Measurements from ENCODE around the gene KIRREL1.

- TF ChIP-seq, protein P1, sequence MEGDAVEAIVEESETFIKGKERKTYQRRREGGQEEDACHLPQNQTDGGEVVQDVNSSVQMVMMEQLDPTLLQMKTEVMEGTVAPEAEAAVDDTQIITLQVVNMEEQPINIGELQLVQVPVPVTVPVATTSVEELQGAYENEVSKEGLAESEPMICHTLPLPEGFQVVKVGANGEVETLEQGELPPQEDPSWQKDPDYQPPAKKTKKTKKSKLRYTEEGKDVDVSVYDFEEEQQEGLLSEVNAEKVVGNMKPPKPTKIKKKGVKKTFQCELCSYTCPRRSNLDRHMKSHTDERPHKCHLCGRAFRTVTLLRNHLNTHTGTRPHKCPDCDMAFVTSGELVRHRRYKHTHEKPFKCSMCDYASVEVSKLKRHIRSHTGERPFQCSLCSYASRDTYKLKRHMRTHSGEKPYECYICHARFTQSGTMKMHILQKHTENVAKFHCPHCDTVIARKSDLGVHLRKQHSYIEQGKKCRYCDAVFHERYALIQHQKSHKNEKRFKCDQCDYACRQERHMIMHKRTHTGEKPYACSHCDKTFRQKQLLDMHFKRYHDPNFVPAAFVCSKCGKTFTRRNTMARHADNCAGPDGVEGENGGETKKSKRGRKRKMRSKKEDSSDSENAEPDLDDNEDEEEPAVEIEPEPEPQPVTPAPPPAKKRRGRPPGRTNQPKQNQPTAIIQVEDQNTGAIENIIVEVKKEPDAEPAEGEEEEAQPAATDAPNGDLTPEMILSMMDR (IDR thresholded peaks at IDR 0.05; ENCODE audit: low read depth, low read length, poor library complexity, severe bottlenecking), result peak; percentile 70
- TF ChIP-seq EZH2phosphoT487 (IDR thresholded peaks at IDR 0.05; ENCODE audit: borderline replicate concordance, low read length), result no peak
Observed at GRCh38 chr1:158035976-158036583, 42.6 kb downstream of the KIRREL1 start.
